HAP-1 (cell line): ENCODE results near the gene TMEM253.

Source experiments
- DNase-seq, 2 experiments: peaks; one replicate each; pipeline ENCODE4 v3.0.0-alpha.2; 2016 to 2020; ENCODE audit warnings: low spot score in 2 of 2
- H3K27me3 ChIP-seq: fragments of 250-450 bp; sonication (Bioruptor Pico); 2 replicates; pipeline ENCODE4 v1.5.1; 2020; ENCODE audit warnings: low read depth, mild to moderate bottlenecking, moderate library complexity
- H3K36me3 ChIP-seq: fragments of 250-450 bp; sonication (Bioruptor Pico); replicated peaks from 2 replicates; pipeline ENCODE4 v1.5.1; 2020; ENCODE audit warnings: mild to moderate bottlenecking
- H3K4me1 ChIP-seq: fragments of 250-450 bp; sonication (Bioruptor Pico); 2 replicates; pipeline ENCODE4 v1.5.1; 2020; ENCODE audit warnings: mild to moderate bottlenecking
- H3K4me3 ChIP-seq: fragments of 250-450 bp; sonication (Bioruptor Pico); 2 replicates; pipeline ENCODE4 v1.5.1; 2020; ENCODE audit warnings: mild to moderate bottlenecking, moderate library complexity
- H3K9me3 ChIP-seq: fragments of 250-450 bp; sonication (Bioruptor Pico); 2 replicates; pipeline ENCODE4 v1.5.1; 2020; ENCODE audit warnings: mild to moderate bottlenecking, moderate library complexity
- in situ Hi-C: fragments of 300-500 bp; cut with MboI; formaldehyde crosslinking; loops from 3 replicates; pipeline ENCODE4 v1.14.3; 2020; ENCODE audit warnings: low sequenced_read_pairs, inconsistent platforms, mixed read lengths

The TMEM253 gene

GRCh38 chr14:21066882-21067502 is 33.9 kb upstream of the TMEM253 start:
- H3K4me1 ChIP-seq = peaks cover 5% of the 10 kb centered on the region
- no peaks in the 10 kb centered on the region for H3K9me3 ChIP-seq
- DNase-seq = peak in 1 of 2 experiments; percentile 45
- H3K4me3 ChIP-seq = no peak overlapping the region
- H3K36me3 ChIP-seq = no peaks in the 10 kb centered on the region
- peaks cover 19% of the 10 kb centered on the region for H3K27me3 ChIP-seq
- in situ Hi-C loops = no loop called here

- Histone ChIP-seq H3K4me3 (no peak overlapping the region), H3K36me3 (no peaks in the 10 kb centered on the region), H3K27me3 (peaks cover 12% of the 10 kb centered on the region), H3K9me3 (no peaks in the 10 kb centered on the region), H3K4me1 (peaks cover 5% of the 10 kb centered on the region)
- in situ Hi-C loops = no loop called here
- peak; percentile 55 to 76 for DNase-seq
These were observed 32.1 kb upstream of the TMEM253 start for GRCh38 chr14:21068521-21069387.

- in situ Hi-C loops = no loop called here
- Histone ChIP-seq H3K9me3 (no peaks in the 10 kb centered on the region), H3K4me1 (peaks cover 5% of the 10 kb centered on the region), H3K4me3 (peak overlapping the region; percentile 32), H3K27me3 (peaks cover 11% of the 10 kb centered on the region), H3K36me3 (no peaks in the 10 kb centered on the region)
- peak in 1 of 2 experiments; percentile 54 for DNase-seq
These were observed 31.3 kb upstream of the TMEM253 start for GRCh38 chr14:21069388-21070082.

GRCh38 chr14:21070083-21070609 is 30.7 kb upstream of the TMEM253 start, which contains the start of gene ARHGEF40:
ARHGEF40 (plus strand) TSS chr14:21070304; CDS start chr14:21070397, 93 bp downstream.
- no peaks in the 10 kb centered on the region for H3K9me3 ChIP-seq
- peak within 1 kb of the TSS; percentile 53 for H3K4me3 ChIP-seq
- H3K27me3 ChIP-seq = peaks cover 10% of the 10 kb centered on the region
- DNase-seq = peak; percentile 33 to 71
- peaks cover 5% of the 10 kb centered on the region for H3K4me1 ChIP-seq
- H3K36me3 ChIP-seq = no peaks in the 10 kb centered on the region; the same call in 1 of the 2 replicates
- in situ Hi-C loops = no loop called here

- Histone ChIP-seq H3K36me3 (peaks cover 1% of the 10 kb centered on the region; the same call in 1 of the 2 replicates), H3K4me3 (peak overlapping the region; percentile 53), H3K27me3 (peaks cover 4% of the 10 kb centered on the region), H3K9me3 (no peaks in the 10 kb centered on the region), H3K4me1 (peaks cover 5% of the 10 kb centered on the region)
- in situ Hi-C loops = no loop called here
- peak; percentile 48 to 77 for DNase-seq
These were observed 30.1 kb upstream of the TMEM253 start for GRCh38 chr14:21070610-21071224.

GRCh38 chr14:21071225-21072030 is 29.4 kb upstream of the TMEM253 start:
- H3K4me3 ChIP-seq = peak overlapping the region; percentile 53
- peaks cover 6% of the 10 kb centered on the region; the same call in 1 of the 2 replicates for H3K36me3 ChIP-seq
- no peaks in the 10 kb centered on the region for H3K9me3 ChIP-seq
- H3K27me3 ChIP-seq = peaks cover 3% of the 10 kb centered on the region
- in situ Hi-C loops = no loop called here
- H3K4me1 ChIP-seq = peaks cover 5% of the 10 kb centered on the region
- DNase-seq = peak; percentile 50 to 83

GRCh38 chr14:21072031-21072473 is 28.8 kb upstream of the TMEM253 start:
- H3K4me1 ChIP-seq = peaks cover 5% of the 10 kb centered on the region
- in situ Hi-C loops = no loop called here
- no peaks in the 10 kb centered on the region; the same call in 1 of the 2 replicates for H3K27me3 ChIP-seq
- H3K4me3 ChIP-seq = peak overlapping the region; percentile 53
- H3K9me3 ChIP-seq = no peaks in the 10 kb centered on the region
- peaks cover 6% of the 10 kb centered on the region; the same call in 1 of the 2 replicates for H3K36me3 ChIP-seq
- no peak for DNase-seq

GRCh38 chr14:21072781-21073339 is 28.0 kb upstream of the TMEM253 start:
- no peaks in the 10 kb centered on the region for H3K27me3 ChIP-seq
- no peak overlapping the region for H3K4me3 ChIP-seq
- DNase-seq = no peak
- peaks cover 6% of the 10 kb centered on the region; the same call in 1 of the 2 replicates for H3K36me3 ChIP-seq
- in situ Hi-C loops = no loop called here
- peaks cover 5% of the 10 kb centered on the region for H3K4me1 ChIP-seq
- H3K9me3 ChIP-seq = no peaks in the 10 kb centered on the region

- DNase-seq = no peak
- peaks cover 9% of the 10 kb centered on the region for H3K36me3 ChIP-seq
- no peaks in the 10 kb centered on the region for H3K9me3 ChIP-seq
- in situ Hi-C loops = no loop called here
- peaks cover 5% of the 10 kb centered on the region for H3K4me1 ChIP-seq
- H3K4me3 ChIP-seq = no peak overlapping the region
- H3K27me3 ChIP-seq = no peaks in the 10 kb centered on the region
These were observed 26.9 kb upstream of the TMEM253 start for GRCh38 chr14:21073921-21074320.

- in situ Hi-C loops = loop anchor here (25.0 kb wide), 1 partner anchor 737 kb away; the partner anchor contains the start of genes CCNB1IP1 and PARP2
- Histone ChIP-seq H3K9me3 (no peaks in the 10 kb centered on the region), H3K27me3 (no peaks in the 10 kb centered on the region), H3K4me3 (no peak overlapping the region), H3K36me3 (peaks cover 10% of the 10 kb centered on the region), H3K4me1 (peaks cover 1% of the 10 kb centered on the region)
- no peak for DNase-seq
These were observed 26.2 kb upstream of the TMEM253 start for GRCh38 chr14:21074398-21075272.

GRCh38 chr14:21075719-21076437 is 25.0 kb upstream of the TMEM253 start:
- DNase-seq = no peak
- Histone ChIP-seq H3K36me3 (peaks cover 10% of the 10 kb centered on the region), H3K27me3 (no peaks in the 10 kb centered on the region), H3K4me1 (no peaks in the 10 kb centered on the region; the same call in 1 of the 2 replicates), H3K9me3 (no peaks in the 10 kb centered on the region), H3K4me3 (no peak overlapping the region)
- in situ Hi-C loops = loop anchor here (25.0 kb wide), 1 partner anchor 739 kb away; the partner anchor contains the start of genes CCNB1IP1 and PARP2
